NCI-H748 treated with DMSO at 0.1 percent for 48 hours (cell line): ENCODE results near the gene GADD45A.

Source experiments
- DNase-seq: peaks from one replicate; lab custom pipeline; 2025; lab: John Stamatoyannopoulos, UW

The GADD45A gene

GRCh38 chr1:67668660-67669059 is 16.3 kb upstream of the GADD45A start:
- DNase-seq = no peak

GRCh38 chr1:67672260-67672803 is 12.7 kb upstream of the GADD45A start:
- no peak for DNase-seq

GRCh38 chr1:67673468-67674201 is 11.4 kb upstream of the GADD45A start:
- no peak for DNase-seq

- peak; percentile 56 for DNase-seq
Measured at GRCh38 chr1:67674260-67675011, 10.6 kb upstream of the GADD45A start.

- no peak for DNase-seq
Measured at GRCh38 chr1:67675800-67676199, 9.2 kb upstream of the GADD45A start.

GRCh38 chr1:67676287-67676686 is 8.7 kb upstream of the GADD45A start:
- no peak for DNase-seq

- peak; percentile 7 for DNase-seq
Measured at GRCh38 chr1:67676946-67677345, 8.1 kb upstream of the GADD45A start.

- no peak for DNase-seq
Measured at GRCh38 chr1:67677408-67677807, 7.6 kb upstream of the GADD45A start.

- DNase-seq = no peak
Measured at GRCh38 chr1:67677930-67678329, 7.1 kb upstream of the GADD45A start.

- no peak for DNase-seq
Measured at GRCh38 chr1:67679691-67680090, 5.3 kb upstream of the GADD45A start.

GRCh38 chr1:67680486-67680885 is 4.5 kb upstream of the GADD45A start:
- DNase-seq = no peak

- no peak for DNase-seq
Measured at GRCh38 chr1:67682659-67683197, 2.3 kb upstream of the GADD45A start.

- no peak for DNase-seq
Measured at GRCh38 chr1:67683316-67683715, 1.7 kb upstream of the GADD45A start.

GRCh38 chr1:67683766-67684525 is 1.1 kb upstream of the GADD45A start:
- DNase-seq = no peak

- DNase-seq = no peak
Measured at GRCh38 chr1:67684526-67685066, 405 bp upstream of the GADD45A start.

GRCh38 chr1:67685558-67686266 is 711 bp downstream of the GADD45A start:
- peak; percentile 43 for DNase-seq

- peak; percentile 80 for DNase-seq
Measured at GRCh38 chr1:67686267-67687197, 1.5 kb downstream of the GADD45A start.

- no peak for DNase-seq
Measured at GRCh38 chr1:67687198-67687545, 2.2 kb downstream of the GADD45A start.

- DNase-seq = no peak
Measured at GRCh38 chr1:67687649-67688048, 2.6 kb downstream of the GADD45A start.

GRCh38 chr1:67688526-67689219 is 3.7 kb downstream of the GADD45A start:
- DNase-seq = no peak
